Hematopoietic multipotent progenitor cell treated with erythropoietin and hydrocortisone succinate and interleukin-3 and kit ligand, for 8 days (in vitro differentiated cells): ENCODE data around the gene TMEM183A.

Experiments
- DNase-seq: peaks from one replicate; pipeline ENCODE4 v3.0.0-alpha.2; 2015

Gene TMEM183A

GRCh38 chr1:203033287-203033686, 26.1 kb downstream of the TMEM183A start:
- no peak for DNase-seq

GRCh38 chr1:203033917-203034316, 26.7 kb downstream of the TMEM183A start:
- DNase-seq: no peak

- DNase-seq: no peak
Measured at GRCh38 chr1:203034422-203035110, 27.4 kb downstream of the TMEM183A start.

- no peak for DNase-seq
Measured at GRCh38 chr1:203035111-203036000, 28.2 kb downstream of the TMEM183A start.

- DNase-seq: no peak
Measured at GRCh38 chr1:203036135-203036534, 29.0 kb downstream of the TMEM183A start.

GRCh38 chr1:203036537-203036936, 29.4 kb downstream of the TMEM183A start:
- no peak for DNase-seq

- DNase-seq: peak; percentile 59
Measured at GRCh38 chr1:203037509-203038190, 30.5 kb downstream of the TMEM183A start.

GRCh38 chr1:203038217-203038741, 31.1 kb downstream of the TMEM183A start:
- DNase-seq: no peak

- peak; percentile 74 for DNase-seq
Measured at GRCh38 chr1:203038891-203039608, 31.9 kb downstream of the TMEM183A start.

- DNase-seq: no peak
Measured at GRCh38 chr1:203039609-203040512, 32.7 kb downstream of the TMEM183A start.

- peak; percentile 51 for DNase-seq
Measured at GRCh38 chr1:203040513-203041275, 33.5 kb downstream of the TMEM183A start.

- DNase-seq: no peak
Measured at GRCh38 chr1:203041351-203041932, 34.3 kb downstream of the TMEM183A start.

- DNase-seq: no peak
Measured at GRCh38 chr1:203043830-203044545, 36.8 kb downstream of the TMEM183A start.

- no peak for DNase-seq
Measured at GRCh38 chr1:203044546-203045250, 37.5 kb downstream of the TMEM183A start.

- DNase-seq: no peak
Measured at GRCh38 chr1:203045336-203045735, 38.2 kb downstream of the TMEM183A start.

- DNase-seq: no peak
Measured at GRCh38 chr1:203045821-203046594, 38.8 kb downstream of the TMEM183A start.

GRCh38 chr1:203046984-203047630, 39.9 kb downstream of the TMEM183A start:
- no peak for DNase-seq

GRCh38 chr1:203048086-203048485, 40.9 kb downstream of the TMEM183A start:
- no peak for DNase-seq
